ENCODE results near the gene RAPGEF2. TPM values are rescaled to one million over a fixed set of nuclear protein-coding genes. Genes with fewer than 3 reads are reported as not detected.

RAPGEF2 gene
- total and polyA plus RNA-seq, 9 of the 15 experiments (the other 6 are each of a cell fraction or from before 2014, with no cell fraction given): 3.1 to 32.6 (median 23.1) TPM

GRCh38 chr4:159390648-159391047, 287.8 kb downstream of the RAPGEF2 start (continued):
- TF ChIP-seq ZNF609 (CRISPR knock-in tag; IDR thresholded peaks at IDR 0.05; ENCODE audit: borderline replicate concordance) (no peak), SMARCA5 (IDR thresholded peaks at IDR 0.05) (no peak), PBX2 (CRISPR knock-in tag; IDR thresholded peaks at IDR 0.05; ENCODE audit: low read depth) (no peak), PBX2 (tag; conservative IDR thresholded peaks at IDR 0.05; ENCODE audit: low read depth) (peak; percentile 63), SRSF3 (IDR thresholded peaks at IDR 0.05; ENCODE audit: insufficient read depth, low read length) (no peak), MLX (CRISPR knock-in tag; conservative IDR thresholded peaks at IDR 0.05) (no peak), ZNF707 (CRISPR knock-in tag; conservative IDR thresholded peaks at IDR 0.05) (no peak), ZNF561 (CRISPR knock-in tag; conservative IDR thresholded peaks at IDR 0.05) (no peak), SMAD2 (IDR thresholded peaks at IDR 0.05; ENCODE audit: low read depth, low read length) (no peak), BRCA1 (IDR thresholded peaks at IDR 0.05) (no peak), BRCA1 (CRISPR knock-in tag; IDR thresholded peaks at IDR 0.05) (no peak), CREB5 (CRISPR knock-in tag; IDR thresholded peaks at IDR 0.05) (no peak), PRPF4 (IDR thresholded peaks at IDR 0.05; ENCODE audit: insufficient read depth, low read depth, low read length, poor library complexity, severe bottlenecking) (no peak), BHLHE40 (IDR thresholded peaks at IDR 0.05; ENCODE audit: low read length) (no peak), ELF4 (CRISPR knock-in tag; IDR thresholded peaks at IDR 0.05) (no peak), ZNF146 (CRISPR knock-in tag; IDR thresholded peaks at IDR 0.05; ENCODE audit: unreplicated experiment) (no peak), ZNF3 (CRISPR knock-in tag; IDR thresholded peaks at IDR 0.05) (no peak), ZNF263 (CRISPR knock-in tag; IDR thresholded peaks at IDR 0.05; ENCODE audit: borderline replicate concordance) (no peak), ZNF77 (CRISPR knock-in tag; IDR thresholded peaks at IDR 0.05) (no peak), ZBTB17 (CRISPR knock-in tag; IDR thresholded peaks at IDR 0.05) (no peak), MEIS2 (IDR thresholded peaks at IDR 0.05; ENCODE audit: partially characterized antibody) (peak; percentile 90), TARDBP (IDR thresholded peaks at IDR 0.05) (no peak)
